Measurements from ENCODE around the gene PRKN.

Gene PRKN

DNA sequence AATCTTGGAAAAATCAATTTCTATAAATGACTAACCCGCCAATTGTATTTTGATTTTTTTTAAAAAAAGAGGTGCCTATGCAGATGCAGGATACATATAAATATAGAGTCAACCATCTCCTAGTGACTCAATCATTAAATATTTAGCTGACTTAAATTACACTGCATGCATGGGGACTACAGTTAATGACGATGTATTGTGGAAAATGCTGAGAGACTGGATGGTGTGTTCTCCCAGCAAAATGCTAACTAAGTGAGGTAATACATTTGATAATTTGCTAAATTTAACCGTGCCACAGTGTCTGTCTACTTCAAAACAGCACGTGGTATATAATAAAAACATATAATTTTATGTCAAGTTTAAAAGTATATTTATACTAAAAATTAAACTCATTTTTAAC lies 341.6 kb downstream of the PRKN start:
- DNase-seq, result no peak
- Mint-ChIP-seq H3K4me1 (peaks cover 34% of the 10 kb centered on the region), H3K4me3 (no peak overlapping the region), H3K36me3 (ENCODE audit: low read depth) (no peaks in the 10 kb centered on the region), H3K27ac (no peak overlapping the region), H3K9me3 (no peaks in the 10 kb centered on the region), H3K27me3 (ENCODE audit: low read depth, poor library complexity) (peaks cover 2% of the 10 kb centered on the region)
- TF ChIP-seq, protein P1, sequence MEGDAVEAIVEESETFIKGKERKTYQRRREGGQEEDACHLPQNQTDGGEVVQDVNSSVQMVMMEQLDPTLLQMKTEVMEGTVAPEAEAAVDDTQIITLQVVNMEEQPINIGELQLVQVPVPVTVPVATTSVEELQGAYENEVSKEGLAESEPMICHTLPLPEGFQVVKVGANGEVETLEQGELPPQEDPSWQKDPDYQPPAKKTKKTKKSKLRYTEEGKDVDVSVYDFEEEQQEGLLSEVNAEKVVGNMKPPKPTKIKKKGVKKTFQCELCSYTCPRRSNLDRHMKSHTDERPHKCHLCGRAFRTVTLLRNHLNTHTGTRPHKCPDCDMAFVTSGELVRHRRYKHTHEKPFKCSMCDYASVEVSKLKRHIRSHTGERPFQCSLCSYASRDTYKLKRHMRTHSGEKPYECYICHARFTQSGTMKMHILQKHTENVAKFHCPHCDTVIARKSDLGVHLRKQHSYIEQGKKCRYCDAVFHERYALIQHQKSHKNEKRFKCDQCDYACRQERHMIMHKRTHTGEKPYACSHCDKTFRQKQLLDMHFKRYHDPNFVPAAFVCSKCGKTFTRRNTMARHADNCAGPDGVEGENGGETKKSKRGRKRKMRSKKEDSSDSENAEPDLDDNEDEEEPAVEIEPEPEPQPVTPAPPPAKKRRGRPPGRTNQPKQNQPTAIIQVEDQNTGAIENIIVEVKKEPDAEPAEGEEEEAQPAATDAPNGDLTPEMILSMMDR (IDR thresholded peaks at IDR 0.05), result no peak

DNA sequence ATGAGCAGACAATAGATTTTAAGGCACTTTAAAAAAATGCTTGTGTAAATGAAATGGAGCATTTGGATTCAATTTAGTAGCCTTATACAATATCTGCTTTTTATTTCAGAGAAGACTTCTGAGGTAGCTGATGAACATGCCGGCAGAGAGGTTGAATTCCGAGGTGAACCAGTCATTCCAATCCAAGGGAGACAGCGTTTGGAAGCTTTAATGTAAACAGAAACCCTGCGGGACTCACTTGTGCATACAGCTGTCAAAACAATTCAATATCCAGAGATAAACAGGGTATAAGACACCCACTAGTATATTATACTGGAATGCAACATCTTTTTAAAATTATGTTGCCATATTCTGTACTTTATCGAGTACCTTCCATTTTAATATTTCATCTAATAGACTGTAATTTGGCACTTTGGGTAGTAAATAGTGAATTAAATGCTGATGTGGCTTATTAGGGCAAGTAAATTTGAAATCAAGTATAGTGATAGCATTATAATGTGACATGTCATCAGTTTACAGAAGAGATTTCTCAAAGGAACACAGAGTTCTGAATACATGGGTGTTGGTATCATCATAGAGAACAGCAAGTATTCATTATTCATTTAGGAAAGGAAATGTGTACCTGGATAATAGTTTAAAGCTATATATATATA lies 347.7 kb downstream of the PRKN start:
- TF ChIP-seq, protein P1 (IDR thresholded peaks at IDR 0.05), result no peak
- Mint-ChIP-seq H3K27ac (no peak overlapping the region), H3K27me3 (ENCODE audit: low read depth, poor library complexity) (peaks cover 5% of the 10 kb centered on the region), H3K4me3 (no peak overlapping the region), H3K36me3 (ENCODE audit: low read depth) (no peaks in the 10 kb centered on the region), H3K9me3 (no peaks in the 10 kb centered on the region), H3K4me1 (peaks cover 12% of the 10 kb centered on the region)
- DNase-seq, result no peak

DNA sequence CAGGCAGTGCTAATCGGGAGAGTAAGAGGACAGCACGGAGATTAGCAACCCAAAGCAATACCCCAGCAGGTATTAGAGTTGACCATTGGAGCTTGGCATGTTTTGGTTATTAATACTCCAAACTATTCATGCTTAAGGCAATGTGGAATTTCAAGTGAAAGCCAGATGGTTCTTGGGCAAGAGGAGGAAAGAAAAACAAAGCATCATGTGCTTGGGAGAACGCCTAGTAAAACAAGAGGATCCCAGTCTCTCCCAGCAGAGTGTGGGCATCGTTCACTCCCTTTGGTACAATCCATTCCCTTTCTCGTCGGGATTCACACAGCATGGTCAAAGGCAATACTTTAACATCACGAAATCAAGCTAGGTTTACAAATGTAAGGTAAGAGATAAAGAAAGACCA lies 349.8 kb downstream of the PRKN start:
- Mint-ChIP-seq H3K27ac (no peak overlapping the region), H3K27me3 (ENCODE audit: low read depth, poor library complexity) (peaks cover 3% of the 10 kb centered on the region), H3K36me3 (ENCODE audit: low read depth) (no peaks in the 10 kb centered on the region), H3K4me3 (no peak overlapping the region), H3K4me1 (peaks cover 2% of the 10 kb centered on the region), H3K9me3 (no peaks in the 10 kb centered on the region)
- no peak for DNase-seq
- TF ChIP-seq, protein P1 (IDR thresholded peaks at IDR 0.05), result no peak

DNA sequence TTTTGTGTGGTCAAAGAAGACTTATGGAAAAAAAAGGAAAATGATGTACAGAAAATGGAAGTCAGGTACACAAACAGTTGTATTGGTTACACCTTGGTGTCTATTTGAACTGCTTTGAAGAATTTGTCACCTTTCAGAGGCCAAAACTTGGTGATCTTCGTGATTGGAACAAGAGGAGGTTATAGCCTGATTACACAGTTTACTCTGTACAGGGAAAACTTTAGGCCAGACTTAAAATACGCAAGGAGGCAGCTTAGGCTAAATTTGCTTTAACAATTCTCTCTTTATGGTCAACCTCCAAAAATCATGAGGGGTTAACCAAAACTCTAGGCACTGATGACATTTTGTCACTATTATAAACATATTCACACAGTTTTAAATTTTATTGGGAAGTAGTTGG lies 353.7 kb downstream of the PRKN start:
- peaks cover 3% of the 10 kb centered on the region for H3K27me3 Mint-ChIP-seq (ENCODE audit: low read depth, poor library complexity)
- no peak for DNase-seq
- no peaks in the 10 kb centered on the region for H3K9me3 Mint-ChIP-seq
- TF ChIP-seq, protein P1 (IDR thresholded peaks at IDR 0.05), result no peak
- no peak overlapping the region for H3K4me3 Mint-ChIP-seq
- no peaks in the 10 kb centered on the region for H3K36me3 Mint-ChIP-seq (ENCODE audit: low read depth)
- H3K4me1 Mint-ChIP-seq, result peaks cover 10% of the 10 kb centered on the region
- no peak overlapping the region for H3K27ac Mint-ChIP-seq

DNA sequence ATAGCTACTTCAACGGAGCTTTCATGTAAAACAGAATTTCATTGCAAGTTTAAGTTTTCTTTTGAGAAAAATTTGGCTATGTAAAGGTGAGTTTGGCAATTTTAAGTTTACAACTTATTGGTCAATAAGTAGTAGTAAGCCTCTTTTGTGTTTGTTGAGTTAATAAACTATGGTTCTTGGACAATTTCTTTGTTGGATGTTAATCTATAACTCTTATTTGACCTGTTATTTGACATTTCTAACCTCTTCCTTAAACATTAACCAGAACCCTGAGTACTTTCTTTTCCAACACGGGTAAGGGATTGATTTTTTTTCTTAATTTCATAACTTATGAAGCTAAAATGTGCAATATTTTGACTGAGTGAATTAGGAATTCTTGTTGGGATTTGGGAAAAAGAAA lies 354.4 kb downstream of the PRKN start:
- Mint-ChIP-seq H3K4me1 (peaks cover 10% of the 10 kb centered on the region), H3K27me3 (ENCODE audit: low read depth, poor library complexity) (peaks cover 3% of the 10 kb centered on the region), H3K4me3 (no peak overlapping the region), H3K36me3 (ENCODE audit: low read depth) (no peaks in the 10 kb centered on the region), H3K9me3 (no peaks in the 10 kb centered on the region), H3K27ac (no peak overlapping the region)
- no peak for DNase-seq
- TF ChIP-seq, protein P1 (IDR thresholded peaks at IDR 0.05), result no peak

DNA sequence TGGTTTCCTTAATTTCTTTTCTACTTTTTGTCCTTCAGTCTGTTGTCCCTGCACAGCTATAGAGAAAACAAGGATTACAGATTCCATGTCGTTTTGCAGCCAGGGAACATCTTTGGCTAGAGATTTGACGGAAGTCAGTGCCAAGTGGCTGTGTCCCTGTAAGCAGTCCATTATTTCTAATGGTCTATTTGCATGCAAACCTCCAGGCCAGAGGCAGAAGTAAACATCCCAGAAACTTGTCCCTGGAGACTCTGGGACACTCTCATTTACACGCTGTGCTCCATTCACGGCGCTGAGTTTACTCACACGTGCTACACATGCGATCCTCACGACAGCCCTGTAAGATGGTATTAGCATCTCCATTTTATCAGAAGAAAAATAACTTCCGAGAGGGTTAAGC lies 355.5 kb downstream of the PRKN start:
- no peak overlapping the region for H3K4me3 Mint-ChIP-seq
- no peak for DNase-seq
- no peaks in the 10 kb centered on the region for H3K9me3 Mint-ChIP-seq
- TF ChIP-seq, protein P1 (IDR thresholded peaks at IDR 0.05), result no peak
- H3K27ac Mint-ChIP-seq, result no peak overlapping the region
- H3K36me3 Mint-ChIP-seq (ENCODE audit: low read depth), result no peaks in the 10 kb centered on the region
- H3K27me3 Mint-ChIP-seq (ENCODE audit: low read depth, poor library complexity), result peaks cover 3% of the 10 kb centered on the region
- peaks cover 10% of the 10 kb centered on the region for H3K4me1 Mint-ChIP-seq

Data from nephron progenitor cell (in vitro differentiated cells).